Epithelial cell of esophagus (primary cell): ENCODE results near the gene PPP3CB.

Experiments
- DNase-seq: peaks from one replicate; pipeline ENCODE4 v3.0.0; 2010; ENCODE audit warnings: low read depth
- H3K4me3 ChIP-seq: 2 replicates; pipeline ENCODE4 v1.5.1; 2011; ENCODE audit warnings: mild to moderate bottlenecking, low read length, control low read depth
- CTCF ChIP-seq: IDR thresholded peaks from 2 replicates; pipeline ENCODE4 v1.5.1; 2011; ENCODE audit warnings: low read depth, mild to moderate bottlenecking, low read length, control low read depth, inconsistent platforms; ENCODE audit not compliant: insufficient read depth; ENCODE audit errors: missing control alignments

The PPP3CB gene

GRCh38 chr10:73495884-73496674, at the start of gene PPP3CB:
TSS of gene PPP3CB (minus strand) at chr10:73496024. CDS start at chr10:73495889, 135 bp downstream.
- no peak for TF ChIP-seq CTCF
- peak; percentile 98 for DNase-seq
- peak within 1 kb of the TSS; percentile 90 for H3K4me3 ChIP-seq

- H3K4me3 ChIP-seq: no peak overlapping the region
- DNase-seq: no peak
- no peak for TF ChIP-seq CTCF
Observed at GRCh38 chr10:73545357-73545756, 49.5 kb upstream of the PPP3CB start.

- no peak for TF ChIP-seq CTCF
- H3K4me3 ChIP-seq: no peak overlapping the region
- DNase-seq: peak; percentile 11
Observed at GRCh38 chr10:73537709-73538108, 41.9 kb upstream of the PPP3CB start.

- TF ChIP-seq CTCF: no peak
- no peak overlapping the region for H3K4me3 ChIP-seq
- no peak for DNase-seq
Observed at GRCh38 chr10:73537288-73537687, 41.5 kb upstream of the PPP3CB start.

- no peak for DNase-seq
- no peak for TF ChIP-seq CTCF
Observed at GRCh38 chr10:73534857-73535256, 39.0 kb upstream of the PPP3CB start.

GRCh38 chr10:73529089-73529832, 33.4 kb upstream of the PPP3CB start:
- H3K4me3 ChIP-seq: no peak overlapping the region
- peak; percentile 78 for TF ChIP-seq CTCF
- peak; percentile 77 for DNase-seq

More at GRCh38 chr10:73534857-73535256, 39.0 kb upstream of the PPP3CB start:
- no peak overlapping the region for H3K4me3 ChIP-seq
